Endodermal cell (in vitro differentiated cells): ENCODE data around the gene CREM. TPM values are rescaled to one million over a fixed set of nuclear protein-coding genes. Genes with fewer than 3 reads are reported as not detected.

ENCODE experiments used
- DNase-seq: peaks from one replicate; pipeline ENCODE4 v3.0.0-alpha.2; 2017
- H3K27ac ChIP-seq: 2 replicates; pipeline ENCODE4 v1.5.1; 2013; ENCODE audit warnings: mild to moderate bottlenecking, low read depth, low read length, moderate library complexity
- H3K27me3 ChIP-seq: 2 replicates; pipeline ENCODE4 v1.6.1; 2013; ENCODE audit warnings: mild to moderate bottlenecking, low read length, moderate library complexity; ENCODE audit not compliant: insufficient read depth, control insufficient read depth, poor library complexity, severe bottlenecking
- H3K36me3 ChIP-seq: 2 replicates; pipeline ENCODE4 v1.7.0; 2013; ENCODE audit warnings: mild to moderate bottlenecking, low read length, moderate library complexity; ENCODE audit not compliant: control insufficient read depth, insufficient read depth
- H3K4me1 ChIP-seq: one replicate; pipeline ENCODE4 v1.7.0; 2013; ENCODE audit warnings: low read length; ENCODE audit not compliant: control insufficient read depth, insufficient read depth
- H3K4me3 ChIP-seq: 2 replicates; pipeline ENCODE4 v1.5.1; 2013; ENCODE audit warnings: mild to moderate bottlenecking, low read length, moderate library complexity
- H3K9ac ChIP-seq: 2 replicates; pipeline ENCODE4 v1.6.1; 2013; ENCODE audit warnings: mild to moderate bottlenecking, low read length, moderate library complexity; ENCODE audit not compliant: poor library complexity, severe bottlenecking; ENCODE audit errors: extremely low read depth
- H3K9me3 ChIP-seq: 2 replicates; pipeline ENCODE4 v1.6.1; 2013; ENCODE audit warnings: mild to moderate bottlenecking, low read length, moderate library complexity; ENCODE audit not compliant: control insufficient read depth
- H3K27ac Mint-ChIP-seq: 2 replicates; pipeline ENCODE4 v1.8.0; 2020; ENCODE audit warnings: mixed read lengths
- H3K27me3 Mint-ChIP-seq: 2 replicates; pipeline ENCODE4 v1.8.0; 2021; ENCODE audit warnings: mild to moderate bottlenecking, mixed read lengths; ENCODE audit not compliant: insufficient read depth
- H3K36me3 Mint-ChIP-seq: 2 replicates; pipeline ENCODE4 v1.8.0; 2020; ENCODE audit warnings: low read depth, mixed read lengths
- H3K4me1 Mint-ChIP-seq: 2 replicates; pipeline ENCODE4 v1.8.0; 2020; ENCODE audit warnings: mixed read lengths
- H3K4me3 Mint-ChIP-seq: 2 replicates; pipeline ENCODE4 v1.8.0; 2020; ENCODE audit warnings: mild to moderate bottlenecking, moderate library complexity, mixed read lengths
- H3K9me3 Mint-ChIP-seq: 2 replicates; pipeline ENCODE4 v1.8.0; 2020; ENCODE audit warnings: mild to moderate bottlenecking, mixed read lengths
- WGBS, 2 experiments: methylation state at CpG; one replicate each; pipeline versions ENCODE4 v1.1.5 to v1.1.7; 2013; ENCODE audit warnings: missing lambda C conversion rate in 2 of 2, mixed read lengths in 1 of 2; ENCODE audit not compliant: insufficient coverage in 1 of 2, insufficient read length in 1 of 2; 5-methylcytosine and 5-hydroxymethylcytosine counted together
- total RNA-seq, 2 donors: library from RNA; stranded (reverse); fragmentation: NEBNext Ultra II Directional in 1 of 2; extraction: Animal tissue kit (Norgen Biotek cat#: 25700) in 1 of 2; gene quantifications; 2 replicates in 1 of 2; 3 replicates in 1 of 2; pipeline ENCODE4 v1.2.1, GENCODE V29; 2021
- TF ChIP-seq, protein P1 (sequence below): fragments of 200-600 bp; sonication (generic); conservative IDR thresholded peaks from 2 replicates; pipeline ENCODE4 v1.5.0; 2021; ENCODE audit warnings: antibody characterized with exemption, mild to moderate bottlenecking

Gene CREM
- total RNA-seq, 2 donors from 2014 or later: 31.5 to 35.3 TPM

DNA sequence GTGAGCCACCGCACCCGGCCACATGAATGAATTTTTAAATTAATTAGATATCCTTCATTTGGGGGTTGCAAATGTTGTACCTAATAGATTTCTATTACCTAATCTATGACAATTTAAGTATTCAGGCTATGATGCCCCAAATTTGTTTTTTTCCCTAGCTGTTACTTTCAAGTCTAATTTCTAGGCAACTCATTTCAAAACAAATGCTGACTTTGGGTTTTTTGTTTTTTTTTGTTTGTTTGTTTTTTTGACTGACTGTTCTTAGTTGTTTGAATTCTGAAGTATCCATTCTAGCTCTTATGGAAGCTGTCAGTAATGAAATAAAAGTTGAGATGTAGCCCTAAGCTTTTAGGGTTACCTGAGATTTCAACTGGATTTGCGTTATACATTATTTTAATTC lies 62.3 kb downstream of the CREM start:
- Histone ChIP-seq H3K36me3 (no peaks in the 10 kb centered on the region), H3K4me3 (no peak overlapping the region), H3K4me1 (no peaks in the 10 kb centered on the region), H3K9me3 (peaks cover 7% of the 10 kb centered on the region), H3K9ac (no peak overlapping the region), H3K27me3 (no peaks in the 10 kb centered on the region), H3K27ac (no peak overlapping the region)
- DNase-seq: no peak
- Mint-ChIP-seq H3K4me3 (no peak overlapping the region), H3K9me3 (no peaks in the 10 kb centered on the region), H3K27ac (no peak overlapping the region), H3K4me1 (peaks cover 6% of the 10 kb centered on the region), H3K36me3 (peaks cover 15% of the 10 kb centered on the region), H3K27me3 (no peaks in the 10 kb centered on the region)
- TF ChIP-seq, protein P1, sequence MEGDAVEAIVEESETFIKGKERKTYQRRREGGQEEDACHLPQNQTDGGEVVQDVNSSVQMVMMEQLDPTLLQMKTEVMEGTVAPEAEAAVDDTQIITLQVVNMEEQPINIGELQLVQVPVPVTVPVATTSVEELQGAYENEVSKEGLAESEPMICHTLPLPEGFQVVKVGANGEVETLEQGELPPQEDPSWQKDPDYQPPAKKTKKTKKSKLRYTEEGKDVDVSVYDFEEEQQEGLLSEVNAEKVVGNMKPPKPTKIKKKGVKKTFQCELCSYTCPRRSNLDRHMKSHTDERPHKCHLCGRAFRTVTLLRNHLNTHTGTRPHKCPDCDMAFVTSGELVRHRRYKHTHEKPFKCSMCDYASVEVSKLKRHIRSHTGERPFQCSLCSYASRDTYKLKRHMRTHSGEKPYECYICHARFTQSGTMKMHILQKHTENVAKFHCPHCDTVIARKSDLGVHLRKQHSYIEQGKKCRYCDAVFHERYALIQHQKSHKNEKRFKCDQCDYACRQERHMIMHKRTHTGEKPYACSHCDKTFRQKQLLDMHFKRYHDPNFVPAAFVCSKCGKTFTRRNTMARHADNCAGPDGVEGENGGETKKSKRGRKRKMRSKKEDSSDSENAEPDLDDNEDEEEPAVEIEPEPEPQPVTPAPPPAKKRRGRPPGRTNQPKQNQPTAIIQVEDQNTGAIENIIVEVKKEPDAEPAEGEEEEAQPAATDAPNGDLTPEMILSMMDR: no peak
- WGBS, 2 experiments: 78% methylated on average over 1 of the region's 3 CpGs; no CpG with 5 or more reads in 1 of the 2 experiments

DNA sequence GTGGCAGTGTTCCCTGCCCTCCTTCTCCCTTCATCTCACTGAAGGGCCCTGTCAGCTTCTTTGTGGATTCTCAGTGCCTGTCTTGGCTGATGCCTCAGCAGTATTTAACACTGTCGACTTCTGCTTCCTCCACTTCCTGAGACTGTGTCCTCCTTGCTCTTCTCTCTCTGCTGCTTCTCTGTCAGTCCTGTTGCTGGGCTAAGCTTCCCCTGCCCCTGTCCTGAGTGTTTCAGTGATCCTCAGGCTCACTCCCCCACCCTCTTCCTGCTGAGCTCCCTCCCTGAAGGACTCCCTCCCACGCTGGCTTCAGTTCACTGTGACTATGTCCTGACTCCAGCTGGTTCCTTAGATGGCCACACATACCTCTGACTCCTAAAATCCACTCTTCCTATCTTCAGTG lies 64.9 kb downstream of the CREM start:
- H3K27me3 Mint-ChIP-seq: no peaks in the 10 kb centered on the region
- no peak overlapping the region for H3K4me3 Mint-ChIP-seq
- H3K4me1 ChIP-seq: no peaks in the 10 kb centered on the region
- peaks cover 15% of the 10 kb centered on the region for H3K36me3 Mint-ChIP-seq
- peaks cover 18% of the 10 kb centered on the region for H3K4me1 Mint-ChIP-seq
- no peak for DNase-seq
- TF ChIP-seq, protein P1: no peak
- H3K27ac ChIP-seq: no peak overlapping the region
- no peaks in the 10 kb centered on the region for H3K27me3 ChIP-seq
- 84 to 91% methylated on average over 2 of the region's 2 CpGs for WGBS, 2 experiments
- no peak overlapping the region for H3K4me3 ChIP-seq
- no peaks in the 10 kb centered on the region for H3K36me3 ChIP-seq
- H3K27ac Mint-ChIP-seq: no peak overlapping the region
- H3K9me3 Mint-ChIP-seq: no peaks in the 10 kb centered on the region
- peaks cover 7% of the 10 kb centered on the region for H3K9me3 ChIP-seq
- H3K9ac ChIP-seq: no peak overlapping the region

DNA sequence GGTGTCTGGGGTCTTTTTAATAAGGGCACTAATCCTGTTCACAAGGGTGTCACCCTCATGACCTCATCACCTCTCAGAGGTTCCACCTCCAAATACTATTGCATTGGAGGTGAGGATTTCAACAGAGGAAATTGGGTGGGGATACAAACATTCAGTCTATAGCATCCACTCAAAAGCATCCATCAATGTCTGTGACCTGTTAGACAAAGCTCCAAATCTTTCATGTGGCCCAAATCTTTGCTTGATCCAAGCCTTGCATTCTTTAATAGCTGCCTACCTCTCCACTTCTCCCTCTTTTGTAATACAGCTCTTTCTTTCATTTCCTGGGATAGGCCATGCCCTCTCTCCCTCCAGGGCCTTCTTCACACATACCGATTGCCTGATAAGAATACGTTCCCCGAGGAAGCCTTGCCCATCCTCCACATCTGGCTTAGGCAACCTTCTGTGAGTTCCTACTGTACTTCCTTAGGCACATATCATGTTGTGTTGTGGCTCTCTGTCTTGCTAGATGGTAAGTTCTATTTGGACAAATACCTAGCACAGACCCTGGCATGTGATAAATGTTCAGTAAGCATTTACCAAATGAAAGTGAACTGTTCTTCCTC lies 66.1 kb downstream of the CREM start:
- Mint-ChIP-seq H3K27me3 (no peaks in the 10 kb centered on the region), H3K4me3 (no peak overlapping the region), H3K4me1 (peaks cover 18% of the 10 kb centered on the region), H3K36me3 (peaks cover 15% of the 10 kb centered on the region), H3K27ac (no peak overlapping the region), H3K9me3 (no peaks in the 10 kb centered on the region)
- H3K4me1 ChIP-seq: no peaks in the 10 kb centered on the region
- peaks cover 7% of the 10 kb centered on the region for H3K9me3 ChIP-seq
- H3K27ac ChIP-seq: no peak overlapping the region
- 48 to 60% methylated on average over 1 to 3 of the region's 3 CpGs for WGBS, 2 experiments
- no peak overlapping the region for H3K4me3 ChIP-seq
- no peak overlapping the region for H3K9ac ChIP-seq
- TF ChIP-seq, protein P1: no peak
- no peaks in the 10 kb centered on the region for H3K36me3 ChIP-seq
- H3K27me3 ChIP-seq: no peaks in the 10 kb centered on the region
- DNase-seq: peak; percentile 51
